Hepatocyte (in vitro differentiated cells): ENCODE measurements around the gene FAM47A. TPM values are rescaled to one million over a fixed set of nuclear protein-coding genes. Genes with fewer than 3 reads are reported as not detected.

ENCODE experiments used
- DNase-seq: peaks from one replicate; pipeline ENCODE4 v3.0.0-alpha.2; 2016; ENCODE audit warnings: low spot score
- H2AFZ ChIP-seq: fragments of 200-600 bp; sonication (generic); 2 replicates; pipeline ENCODE4 v1.6.0; 2016; ENCODE audit warnings: antibody characterized with exemption, mild to moderate bottlenecking
- H3K27ac ChIP-seq: fragments of 200-600 bp; sonication (generic); 2 replicates; pipeline ENCODE4 v1.5.1; 2016; ENCODE audit warnings: mild to moderate bottlenecking
- H3K27me3 ChIP-seq: fragments of 200-600 bp; sonication (generic); 2 replicates; pipeline ENCODE4 v1.6.1; 2016
- H3K36me3 ChIP-seq: fragments of 200-600 bp; sonication (generic); replicated peaks from 2 replicates; pipeline ENCODE4 v1.5.1; 2016; ENCODE audit warnings: low read depth; ENCODE audit not compliant: insufficient read depth
- H3K4me1 ChIP-seq: fragments of 200-600 bp; sonication (generic); 2 replicates; pipeline ENCODE4 v1.5.1; 2016; ENCODE audit warnings: mild to moderate bottlenecking, moderate library complexity; ENCODE audit not compliant: insufficient read depth
- H3K4me2 ChIP-seq: fragments of 200-600 bp; sonication (generic); 2 replicates; pipeline ENCODE4 v1.6.0; 2016
- H3K4me3 ChIP-seq: fragments of 200-600 bp; sonication (generic); 2 replicates; pipeline ENCODE4 v1.5.1; 2016; ENCODE audit warnings: mild to moderate bottlenecking
- H3K79me2 ChIP-seq: fragments of 200-600 bp; sonication (generic); 2 replicates; pipeline ENCODE4 v1.6.0; 2017; ENCODE audit warnings: mild to moderate bottlenecking
- H3K9me2 ChIP-seq: fragments of 200-600 bp; sonication (generic); replicated peaks from 2 replicates; pipeline ENCODE4 v1.6.0; 2017; ENCODE audit warnings: mild to moderate bottlenecking; ENCODE audit not compliant: insufficient read depth
- H3K9me3 ChIP-seq: fragments of 200-600 bp; sonication (generic); 2 replicates; pipeline ENCODE4 v1.5.1; 2016; ENCODE audit warnings: low read depth, mild to moderate bottlenecking
- H4K20me1 ChIP-seq: fragments of 200-600 bp; sonication (generic); 2 replicates; pipeline ENCODE4 v1.6.0; 2016; ENCODE audit warnings: mild to moderate bottlenecking; ENCODE audit not compliant: insufficient read depth, poor library complexity, severe bottlenecking
- EZH2 ChIP-seq: fragments of 200-600 bp; sonication (generic); IDR thresholded peaks from 2 replicates; pipeline ENCODE4 v1.6.1; 2016; ENCODE audit warnings: antibody characterized with exemption, mild to moderate bottlenecking, borderline replicate concordance
- EZH2phosphoT487 ChIP-seq: fragments of 200-600 bp; sonication (generic); IDR thresholded peaks from one replicate; pipeline ENCODE4 v1.6.1; 2018; ENCODE audit warnings: antibody characterized with exemption, mild to moderate bottlenecking, low read depth, moderate library complexity; ENCODE audit not compliant: unreplicated experiment, severe bottlenecking
- WGBS: methylation state at CpG from one replicate; pipeline ENCODE4 v1.1.6; 2016; ENCODE audit warnings: low lambda C conversion rate; ENCODE audit errors: missing lambda C conversion rate; 5-methylcytosine and 5-hydroxymethylcytosine counted together
- polyA plus RNA-seq: library from polyadenylated mRNA; unstranded; fragments of >200 nt; fragmentation: Nextera tagmentation; extraction: Ambion mirVana; gene quantifications from 2 replicates; pipeline ENCODE4 v1.2.1, GENCODE V29; 2016
- total RNA-seq: library from RNA; depleted of rRNA; stranded (reverse); fragments of >200 nt; gene quantifications from 2 replicates; pipeline ENCODE4 v1.2.3, GENCODE V29; 2014
- TF ChIP-seq, protein P1 (sequence below): fragments of 200-600 bp; sonication (generic); IDR thresholded peaks from 2 replicates; pipeline ENCODE4 v1.5.1; 2016; ENCODE audit warnings: antibody characterized with exemption, mild to moderate bottlenecking; ENCODE audit not compliant: poor library complexity

Gene FAM47A
- total RNA-seq (not detected in 2 replicates), polyA plus RNA-seq (not detected in 2 replicates)

DNA sequence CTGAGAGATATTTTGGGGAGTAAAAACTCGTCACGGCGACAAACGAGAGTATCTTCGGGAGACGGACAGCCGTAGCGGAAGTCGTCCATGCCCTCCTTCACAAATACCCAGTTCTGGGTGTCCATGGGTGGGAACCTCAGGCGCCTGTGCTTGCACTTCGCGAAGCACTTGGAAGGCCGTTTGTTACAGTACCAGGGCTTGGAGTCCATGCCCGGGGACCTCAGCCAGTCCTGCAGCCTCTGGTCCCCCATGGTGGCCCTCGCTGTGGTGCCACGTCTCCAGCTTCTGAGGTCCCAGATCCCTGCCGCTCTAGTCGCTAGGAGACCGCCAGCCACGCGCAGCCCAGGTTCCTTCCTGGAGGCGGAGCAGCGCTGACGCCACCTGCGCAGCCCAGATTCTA lies at the start of gene FAM47A:
FAM47A (minus strand) TSS at position 287 of the 400 bp plus-strand sequence; CDS start at position 251, 36 bp downstream.
- WGBS = 90% methylated on average over 25 of the region's 25 CpGs
- Histone ChIP-seq H3K9me2 (no peaks in the 10 kb centered on the region), H3K79me2 (no peaks in the 10 kb centered on the region), H3K4me2 (no peak within 1 kb of the TSS), H2AFZ (no peak within 1 kb of the TSS), H3K9me3 (no peaks in the 10 kb centered on the region), H3K4me3 (no peak within 1 kb of the TSS), H3K27me3 (no peaks in the 10 kb centered on the region), H4K20me1 (no peaks in the 10 kb centered on the region), H3K4me1 (no peaks in the 10 kb centered on the region), H3K36me3 (no peaks in the 10 kb centered on the region), H3K27ac (no peak within 1 kb of the TSS)
- TF ChIP-seq EZH2 (no peak), EZH2phosphoT487 (no peak)
- TF ChIP-seq, protein P1, sequence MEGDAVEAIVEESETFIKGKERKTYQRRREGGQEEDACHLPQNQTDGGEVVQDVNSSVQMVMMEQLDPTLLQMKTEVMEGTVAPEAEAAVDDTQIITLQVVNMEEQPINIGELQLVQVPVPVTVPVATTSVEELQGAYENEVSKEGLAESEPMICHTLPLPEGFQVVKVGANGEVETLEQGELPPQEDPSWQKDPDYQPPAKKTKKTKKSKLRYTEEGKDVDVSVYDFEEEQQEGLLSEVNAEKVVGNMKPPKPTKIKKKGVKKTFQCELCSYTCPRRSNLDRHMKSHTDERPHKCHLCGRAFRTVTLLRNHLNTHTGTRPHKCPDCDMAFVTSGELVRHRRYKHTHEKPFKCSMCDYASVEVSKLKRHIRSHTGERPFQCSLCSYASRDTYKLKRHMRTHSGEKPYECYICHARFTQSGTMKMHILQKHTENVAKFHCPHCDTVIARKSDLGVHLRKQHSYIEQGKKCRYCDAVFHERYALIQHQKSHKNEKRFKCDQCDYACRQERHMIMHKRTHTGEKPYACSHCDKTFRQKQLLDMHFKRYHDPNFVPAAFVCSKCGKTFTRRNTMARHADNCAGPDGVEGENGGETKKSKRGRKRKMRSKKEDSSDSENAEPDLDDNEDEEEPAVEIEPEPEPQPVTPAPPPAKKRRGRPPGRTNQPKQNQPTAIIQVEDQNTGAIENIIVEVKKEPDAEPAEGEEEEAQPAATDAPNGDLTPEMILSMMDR = no peak
- no peak for DNase-seq

DNA sequence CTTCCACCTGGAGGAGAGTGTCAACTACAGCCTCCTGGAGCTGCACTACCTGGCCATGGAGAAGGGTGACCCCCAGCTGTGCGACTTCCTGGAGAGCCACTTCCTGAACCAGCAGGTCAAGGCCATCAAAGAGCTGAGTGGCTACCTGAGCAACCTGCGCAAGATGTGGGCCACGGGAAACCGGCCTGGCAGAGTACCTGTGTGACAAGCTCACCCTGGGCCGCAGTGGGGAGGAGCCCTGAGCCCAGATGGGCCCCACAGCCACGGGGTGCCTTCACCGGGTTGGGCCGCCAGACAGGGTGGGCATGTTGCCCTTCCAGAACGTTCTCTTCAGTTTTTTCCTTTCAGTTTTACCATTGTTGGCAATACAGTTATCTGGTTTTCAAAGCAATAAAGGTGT lies 15.2 kb upstream of the FAM47A start:
- Histone ChIP-seq H3K79me2 (no peaks in the 10 kb centered on the region), H3K27me3 (no peaks in the 10 kb centered on the region), H3K9me2 (no peaks in the 10 kb centered on the region), H4K20me1 (no peaks in the 10 kb centered on the region), H3K4me3 (no peak overlapping the region), H3K27ac (no peak overlapping the region), H2AFZ (no peak overlapping the region), H3K4me2 (no peak overlapping the region), H3K4me1 (no peaks in the 10 kb centered on the region), H3K36me3 (no peaks in the 10 kb centered on the region), H3K9me3 (no peaks in the 10 kb centered on the region)
- no peak for DNase-seq
- 94% methylated on average over 9 of the region's 9 CpGs for WGBS
- TF ChIP-seq EZH2 (no peak), EZH2phosphoT487 (no peak)
- TF ChIP-seq, protein P1 = no peak

DNA sequence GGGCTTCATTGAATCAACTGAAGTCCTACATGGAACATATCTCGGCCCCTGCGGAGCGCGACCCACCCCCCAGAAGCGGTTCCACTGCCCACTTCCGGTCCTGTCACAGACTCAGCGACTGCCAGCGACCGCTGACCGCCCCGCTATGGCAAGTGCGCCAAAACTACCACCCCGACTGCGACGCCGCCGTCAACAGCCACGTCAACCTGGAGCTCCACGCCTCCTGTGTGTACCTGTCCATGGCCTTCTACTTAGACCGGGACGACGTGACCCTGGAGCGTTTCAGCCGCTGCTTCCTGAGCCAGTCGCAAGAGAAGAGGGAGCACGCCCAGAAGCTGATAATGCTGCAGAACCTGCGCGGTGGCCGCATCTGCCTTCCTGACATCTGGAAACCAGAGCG lies 14.8 kb upstream of the FAM47A start:
- Histone ChIP-seq H3K4me1 (no peaks in the 10 kb centered on the region), H3K9me2 (no peaks in the 10 kb centered on the region), H3K4me3 (no peak overlapping the region), H4K20me1 (no peaks in the 10 kb centered on the region), H3K79me2 (no peaks in the 10 kb centered on the region), H3K27ac (no peak overlapping the region), H3K4me2 (no peak overlapping the region), H2AFZ (no peak overlapping the region), H3K36me3 (no peaks in the 10 kb centered on the region), H3K27me3 (no peaks in the 10 kb centered on the region), H3K9me3 (no peaks in the 10 kb centered on the region)
- TF ChIP-seq EZH2phosphoT487 (no peak), EZH2 (no peak)
- TF ChIP-seq, protein P1 = no peak
- WGBS = 97% methylated on average over 22 of the region's 30 CpGs
- no peak for DNase-seq

DNA sequence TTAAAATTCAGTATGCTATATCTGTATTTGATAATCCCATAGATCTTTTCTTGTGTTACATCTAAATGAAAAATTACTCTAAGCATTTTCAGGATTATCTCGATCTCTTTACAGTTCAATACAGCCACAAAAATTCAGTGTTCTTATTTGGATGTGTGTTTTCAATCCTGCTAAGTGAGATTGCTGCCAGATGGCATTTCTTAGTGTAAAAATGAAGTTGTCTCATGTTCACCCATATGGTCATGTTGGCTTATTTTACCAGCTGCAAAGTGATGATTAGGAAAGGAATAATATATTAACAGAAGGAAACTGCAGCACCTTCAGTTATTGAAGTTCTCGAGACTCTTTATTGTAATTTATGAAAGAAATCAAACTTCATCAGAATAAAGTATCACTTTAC lies 12.1 kb upstream of the FAM47A start:
- 84% methylated on average over 2 of the region's 2 CpGs for WGBS

More for the DNA sequence above, 12.1 kb upstream of the FAM47A start:
- H3K27ac ChIP-seq = no peak overlapping the region
- no peaks in the 10 kb centered on the region for H3K9me2 ChIP-seq
- no peak overlapping the region for H3K4me2 ChIP-seq
- H3K79me2 ChIP-seq = no peaks in the 10 kb centered on the region
- H3K36me3 ChIP-seq = no peaks in the 10 kb centered on the region
- H3K9me3 ChIP-seq = no peaks in the 10 kb centered on the region
- no peaks in the 10 kb centered on the region for H4K20me1 ChIP-seq
- DNase-seq = no peak
- H3K4me1 ChIP-seq = no peaks in the 10 kb centered on the region
- no peak overlapping the region for H3K4me3 ChIP-seq
- no peak overlapping the region for H2AFZ ChIP-seq
- H3K27me3 ChIP-seq = no peaks in the 10 kb centered on the region
- TF ChIP-seq EZH2 (no peak), EZH2phosphoT487 (no peak)
- TF ChIP-seq, protein P1 = no peak
